Endothelial cell (in vitro differentiated cells): Measurements from ENCODE around the gene IGHMBP2. TPM values are rescaled to one million over a fixed set of nuclear protein-coding genes. Genes with fewer than 3 reads are reported as not detected.
A peak's percentile ranks its signal among the peaks of the same experiment; 100 is the strongest.
"Not testable (repeated sequence)": the region's sequence is repeated elsewhere in the genome, so short reads cannot be mapped to it uniquely, and the experiment has no call there.

Source experiments
- DNase-seq: peaks from one replicate; pipeline ENCODE4 v3.0.0; 2021; ENCODE audit warnings: low spot score
- H3K27ac Mint-ChIP-seq: one replicate; pipeline ENCODE4 v1.8.0; 2021; ENCODE audit warnings: mixed read lengths, inconsistent platforms; ENCODE audit not compliant: unreplicated experiment
- H3K27me3 Mint-ChIP-seq: one replicate; pipeline ENCODE4 v1.8.0; 2021; ENCODE audit warnings: mild to moderate bottlenecking, moderate library complexity, mixed read lengths, inconsistent platforms; ENCODE audit not compliant: unreplicated experiment
- H3K36me3 Mint-ChIP-seq: one replicate; pipeline ENCODE4 v1.8.0; 2021; ENCODE audit warnings: mild to moderate bottlenecking, low read depth, mixed read lengths, inconsistent platforms; ENCODE audit not compliant: unreplicated experiment
- H3K4me1 Mint-ChIP-seq: one replicate; pipeline ENCODE4 v1.8.0; 2021; ENCODE audit warnings: mild to moderate bottlenecking, mixed read lengths, inconsistent platforms; ENCODE audit not compliant: unreplicated experiment
- H3K4me3 Mint-ChIP-seq: one replicate; pipeline ENCODE4 v1.8.0; 2021; ENCODE audit warnings: mild to moderate bottlenecking, mixed read lengths, inconsistent platforms; ENCODE audit not compliant: unreplicated experiment
- H3K9me3 Mint-ChIP-seq: one replicate; pipeline ENCODE4 v1.8.0; 2021; ENCODE audit warnings: mixed read lengths, inconsistent platforms; ENCODE audit not compliant: unreplicated experiment
- long read RNA-seq: library from polyadenylated mRNA; unstranded; transcript quantifications from one replicate; pipeline ENCODE4 v2.0.0, GENCODE V29; 2020; ENCODE audit not compliant: unreplicated experiment
- total RNA-seq: library from RNA; stranded (reverse); fragmentation: NEBNext Ultra II Directional; extraction: Animal tissue kit (Norgen Biotek cat#: 25700); gene quantifications from one replicate; pipeline ENCODE4 v1.2.1, GENCODE V29; 2021; ENCODE audit not compliant: unreplicated experiment
- TF ChIP-seq, protein P1 (sequence below): fragments of 200-600 bp; sonication (generic); IDR thresholded peaks from one replicate; pipeline ENCODE4 v1.5.0; 2021; ENCODE audit warnings: antibody characterized with exemption; ENCODE audit not compliant: unreplicated experiment

Gene IGHMBP2
- 14.1 TPM for total RNA-seq
- long read RNA-seq, partial matches to known transcripts, result 7 of 9 reads
- long read RNA-seq, other reads (novel, unspliced or antisense), result 2 of 9 reads

DNA sequence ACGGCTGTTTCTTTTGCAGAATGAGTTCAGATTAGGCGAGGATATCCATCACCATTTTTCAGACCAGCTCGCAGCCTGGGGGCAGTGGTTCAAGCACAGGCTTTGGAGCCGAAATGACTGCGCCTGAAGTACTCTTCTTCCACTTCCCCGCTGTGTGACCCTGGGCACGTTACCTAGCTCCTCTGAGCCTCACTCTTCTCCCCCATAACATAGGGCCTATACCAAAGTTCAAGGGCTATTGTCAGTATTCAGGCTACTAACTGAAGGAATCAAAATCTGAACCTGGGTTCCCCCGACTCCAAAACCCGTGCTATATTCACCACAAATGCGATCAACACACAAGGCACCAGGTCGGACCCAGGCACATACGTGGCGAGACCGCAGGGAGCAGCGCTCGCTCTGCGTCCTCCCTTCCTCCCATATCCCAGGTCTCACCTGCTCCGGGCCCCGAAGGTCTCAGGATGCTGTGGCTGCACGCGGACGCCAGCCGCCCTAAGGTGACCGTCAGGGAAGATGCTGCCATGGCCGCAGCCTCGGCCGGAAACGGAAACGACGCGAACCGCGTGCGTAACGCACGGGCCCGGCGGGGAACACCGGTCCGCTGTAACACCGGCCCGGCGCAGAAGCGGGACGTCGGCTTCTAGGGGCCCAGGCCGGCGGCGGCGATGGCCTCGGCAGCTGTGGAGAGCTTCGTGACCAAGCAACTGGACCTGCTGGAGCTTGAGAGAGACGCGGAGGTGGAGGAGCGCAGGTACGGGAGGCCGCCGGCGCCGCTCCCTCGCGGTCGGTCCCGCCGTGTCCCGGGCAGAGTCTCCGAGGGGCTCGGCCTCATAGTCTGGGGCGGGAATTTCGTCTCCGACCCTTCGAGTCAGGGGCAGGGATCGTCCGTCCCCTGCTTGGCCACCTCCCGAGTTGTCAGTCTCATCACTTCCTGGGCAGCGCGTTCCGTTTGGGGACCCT lies at the start of gene IGHMBP2, which contains the start of gene MRPL21:
TSS of gene IGHMBP2 (plus strand) at position 604 of the 960 bp plus-strand sequence. CDS start at position 666, 62 bp downstream.
TSS of gene MRPL21 (minus strand) at position 545 of the 960 bp plus-strand sequence. CDS start at position 523, 22 bp downstream.
- Mint-ChIP-seq H3K27ac (peak within 1 kb of the TSS; percentile 75), H3K27me3 (peaks cover 4% of the 10 kb centered on the region), H3K36me3 (peaks cover 30% of the 10 kb centered on the region), H3K4me3 (peak within 1 kb of the TSS; percentile 99), H3K4me1 (peaks cover 28% of the 10 kb centered on the region), H3K9me3 (no peaks in the 10 kb centered on the region)
- TF ChIP-seq, protein P1, sequence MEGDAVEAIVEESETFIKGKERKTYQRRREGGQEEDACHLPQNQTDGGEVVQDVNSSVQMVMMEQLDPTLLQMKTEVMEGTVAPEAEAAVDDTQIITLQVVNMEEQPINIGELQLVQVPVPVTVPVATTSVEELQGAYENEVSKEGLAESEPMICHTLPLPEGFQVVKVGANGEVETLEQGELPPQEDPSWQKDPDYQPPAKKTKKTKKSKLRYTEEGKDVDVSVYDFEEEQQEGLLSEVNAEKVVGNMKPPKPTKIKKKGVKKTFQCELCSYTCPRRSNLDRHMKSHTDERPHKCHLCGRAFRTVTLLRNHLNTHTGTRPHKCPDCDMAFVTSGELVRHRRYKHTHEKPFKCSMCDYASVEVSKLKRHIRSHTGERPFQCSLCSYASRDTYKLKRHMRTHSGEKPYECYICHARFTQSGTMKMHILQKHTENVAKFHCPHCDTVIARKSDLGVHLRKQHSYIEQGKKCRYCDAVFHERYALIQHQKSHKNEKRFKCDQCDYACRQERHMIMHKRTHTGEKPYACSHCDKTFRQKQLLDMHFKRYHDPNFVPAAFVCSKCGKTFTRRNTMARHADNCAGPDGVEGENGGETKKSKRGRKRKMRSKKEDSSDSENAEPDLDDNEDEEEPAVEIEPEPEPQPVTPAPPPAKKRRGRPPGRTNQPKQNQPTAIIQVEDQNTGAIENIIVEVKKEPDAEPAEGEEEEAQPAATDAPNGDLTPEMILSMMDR, result no peak
- DNase-seq, result peak; percentile 83

DNA sequence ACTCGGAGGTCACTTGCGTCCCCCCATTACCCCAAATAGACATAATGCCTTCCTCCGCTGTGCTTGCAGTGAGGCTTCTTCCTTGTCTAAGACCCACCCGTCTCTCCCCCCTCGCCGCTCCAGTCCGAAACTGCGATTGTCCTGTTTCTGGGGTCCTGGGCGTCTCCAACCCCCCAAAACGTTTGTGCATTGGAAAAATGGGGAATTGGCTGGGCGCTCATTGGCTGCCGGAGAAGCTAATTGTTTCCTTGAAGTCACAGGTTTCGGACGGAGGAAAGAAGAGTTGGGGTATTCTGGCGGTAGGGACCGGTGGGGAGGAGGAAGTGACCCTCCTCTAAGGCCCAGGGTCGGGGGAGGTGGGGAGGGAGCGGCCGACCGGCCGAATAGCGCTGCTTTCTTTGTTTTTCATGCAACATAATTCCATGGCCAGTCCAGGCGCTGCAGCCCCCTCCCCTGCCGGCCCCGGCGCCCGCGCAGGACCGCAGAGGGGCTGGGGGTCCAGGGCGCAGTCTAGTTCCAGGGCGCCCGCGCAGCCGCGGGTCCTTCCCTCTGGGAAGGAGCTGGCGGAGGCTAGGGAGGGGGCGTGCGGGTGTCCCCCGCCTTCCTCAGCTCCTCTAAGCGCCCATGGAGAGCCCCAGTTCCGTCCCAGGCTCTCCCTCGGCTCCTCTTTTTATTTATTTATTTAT lies 49.3 kb upstream of the IGHMBP2 start:
- Mint-ChIP-seq H3K27me3 (peaks cover 7% of the 10 kb centered on the region), H3K36me3 (no peaks in the 10 kb centered on the region), H3K4me3 (peak overlapping the region; percentile 67), H3K4me1 (peaks cover 10% of the 10 kb centered on the region), H3K27ac (no peak overlapping the region), H3K9me3 (no peaks in the 10 kb centered on the region)
- TF ChIP-seq, protein P1, result no peak
- no peak for DNase-seq

DNA sequence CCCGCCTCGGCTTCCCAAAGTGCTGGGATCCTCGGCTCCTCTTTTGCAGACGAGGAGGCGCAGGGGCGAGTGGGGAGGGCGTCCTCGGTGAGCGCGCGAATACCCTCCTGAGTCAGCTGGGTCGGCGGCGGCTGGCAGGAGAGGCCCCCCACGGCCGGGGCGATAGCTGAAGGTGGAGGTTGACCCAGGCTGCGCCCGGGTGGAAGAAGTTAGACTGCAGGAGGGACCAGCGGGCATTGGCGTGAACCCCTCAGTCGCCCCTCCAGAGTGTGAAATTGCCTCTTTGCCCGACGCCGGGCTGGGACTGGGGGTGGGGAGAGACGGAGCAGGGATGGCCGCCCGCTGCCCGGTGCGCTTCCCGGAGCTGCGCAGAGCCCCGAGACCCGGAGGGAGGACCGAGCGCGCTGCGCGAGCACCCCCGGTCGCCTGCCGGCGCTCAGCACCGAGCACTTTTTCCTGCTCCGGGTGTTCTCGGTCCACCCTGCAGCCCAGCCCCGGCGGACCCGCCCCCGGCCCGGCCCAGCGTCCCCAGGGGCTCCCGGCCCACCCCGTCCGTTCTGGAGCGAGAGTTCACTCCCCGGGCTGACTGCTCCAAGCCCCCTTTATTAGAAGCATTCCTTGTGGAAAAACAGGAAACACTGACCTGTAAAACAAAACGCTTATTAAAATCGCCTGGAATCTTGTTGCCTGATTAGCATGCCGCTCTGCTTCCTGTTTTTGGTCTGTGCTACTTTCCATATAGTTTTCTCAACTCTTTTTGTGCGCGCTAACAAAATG lies 48.3 kb upstream of the IGHMBP2 start:
- Mint-ChIP-seq H3K36me3 (no peaks in the 10 kb centered on the region), H3K27me3 (peaks cover 7% of the 10 kb centered on the region), H3K9me3 (no peaks in the 10 kb centered on the region), H3K4me3 (peak overlapping the region; percentile 82), H3K27ac (peak overlapping the region; percentile 48), H3K4me1 (peaks cover 10% of the 10 kb centered on the region)
- TF ChIP-seq, protein P1, result no peak
- peak; percentile 42 for DNase-seq

DNA sequence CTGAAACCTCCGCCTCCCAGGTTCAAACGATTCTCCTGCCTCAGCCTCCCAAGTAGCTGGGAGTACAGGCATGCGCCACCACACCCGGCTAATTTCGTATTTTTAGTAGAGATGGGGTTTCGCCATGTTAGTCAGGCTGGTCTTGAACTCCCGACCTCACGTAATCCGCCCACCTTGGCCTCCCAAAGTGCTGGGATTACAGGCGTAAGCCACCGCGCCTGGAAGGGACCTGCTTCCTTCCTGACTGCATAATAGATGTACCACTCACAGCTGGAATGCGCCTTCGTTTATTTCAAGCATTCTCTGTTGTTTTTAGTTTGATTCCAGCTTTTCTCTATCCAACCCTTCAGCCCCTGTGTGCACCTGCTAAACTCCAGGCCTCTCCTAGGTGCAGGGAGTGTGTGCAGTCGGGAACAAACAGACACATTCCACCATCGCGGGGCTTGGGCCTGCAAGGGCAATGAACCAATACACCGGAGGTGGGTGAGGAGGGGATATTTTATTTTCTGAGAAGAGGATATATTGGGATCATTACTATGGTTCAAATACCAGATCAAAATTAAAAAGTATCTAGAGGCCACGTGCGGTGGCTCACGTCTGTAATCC lies 47.2 kb upstream of the IGHMBP2 start:
- not testable (repeated sequence) for H3K27me3 Mint-ChIP-seq, H3K9me3 Mint-ChIP-seq, DNase-seq, H3K27ac Mint-ChIP-seq, H3K36me3 Mint-ChIP-seq, H3K4me1 Mint-ChIP-seq, H3K4me3 Mint-ChIP-seq
